Embryonic facial prominence (tissue), 1 donor: ENCODE results near the gene TTC38.
A peak's percentile ranks its signal among the peaks of the same experiment; 100 is the strongest.

ENCODE experiments used
- DNase-seq: peaks from one replicate; pipeline ENCODE4 v3.0.0-alpha.2; 2016; ENCODE audit errors: extremely low spot score

Gene TTC38

GRCh38 chr22:46329616-46330015 lies 61.8 kb downstream of the TTC38 start:
- DNase-seq, result no peak

GRCh38 chr22:46330426-46330825 lies 62.6 kb downstream of the TTC38 start:
- no peak for DNase-seq

GRCh38 chr22:46331496-46331895 lies 63.7 kb downstream of the TTC38 start:
- no peak for DNase-seq

GRCh38 chr22:46335201-46336118 lies 67.7 kb downstream of the TTC38 start, which contains the start of gene TRMU:
TRMU (plus strand) TSS chr22:46335714; CDS start chr22:46335765, 51 bp downstream.
- DNase-seq, result peak; percentile 49

- DNase-seq, result no peak
These were observed 68.6 kb downstream of the TTC38 start for GRCh38 chr22:46336119-46337078.

GRCh38 chr22:46337870-46338269 lies 70.1 kb downstream of the TTC38 start:
- DNase-seq, result no peak

- no peak for DNase-seq
These were observed 70.8 kb downstream of the TTC38 start for GRCh38 chr22:46338636-46339035.

- no peak for DNase-seq
These were observed 72.1 kb downstream of the TTC38 start for GRCh38 chr22:46339956-46340355.

GRCh38 chr22:46340676-46341075 lies 72.9 kb downstream of the TTC38 start:
- no peak for DNase-seq
